Loucy (cell line): ENCODE results near the gene SPOCK1.

Source experiments
- H2AFZ ChIP-seq: fragments of 200-600 bp; sonication (generic); 2 replicates; pipeline ENCODE4 v1.6.0; 2016; ENCODE audit warnings: antibody characterized with exemption, mild to moderate bottlenecking, low read length, moderate library complexity
- H3F3A ChIP-seq: fragments of 200-600 bp; 2 replicates; pipeline ENCODE4 v1.6.0; 2016; ENCODE audit warnings: antibody characterized with exemption, low read depth, mild to moderate bottlenecking
- H3K27me3 ChIP-seq: fragments of 200-600 bp; sonication (generic); 2 replicates; pipeline ENCODE4 v1.6.1; 2014; ENCODE audit warnings: low read length, mild to moderate bottlenecking; ENCODE audit not compliant: insufficient read depth, poor library complexity, severe bottlenecking
- H3K36me3 ChIP-seq: fragments of 200-600 bp; sonication (generic); 2 replicates; pipeline ENCODE4 v1.6.1; 2016; ENCODE audit warnings: low read length; ENCODE audit not compliant: insufficient read depth
- H3K4me1 ChIP-seq: fragments of 200-600 bp; sonication (generic); 2 replicates; pipeline ENCODE4 v1.5.1; 2014; ENCODE audit warnings: low read length, mild to moderate bottlenecking; ENCODE audit not compliant: insufficient read depth, poor library complexity, severe bottlenecking
- H3K4me2 ChIP-seq: fragments of 200-600 bp; sonication (generic); 2 replicates; pipeline ENCODE4 v1.6.0; 2014; ENCODE audit warnings: antibody characterized with exemption, low read length, low read depth, mild to moderate bottlenecking; ENCODE audit not compliant: poor library complexity, severe bottlenecking
- H3K4me3 ChIP-seq: fragments of 200-600 bp; sonication (generic); 2 replicates; pipeline ENCODE4 v1.5.1; 2014; ENCODE audit warnings: low read length, mild to moderate bottlenecking, mixed read lengths; ENCODE audit not compliant: poor library complexity, severe bottlenecking
- H3K79me2 ChIP-seq: fragments of 200-600 bp; sonication (generic); 2 replicates; pipeline ENCODE4 v1.6.1; 2014; ENCODE audit warnings: low read length; ENCODE audit not compliant: insufficient read depth
- H3K9ac ChIP-seq: fragments of 200-600 bp; sonication (generic); 2 replicates; pipeline ENCODE4 v1.6.0; 2014; ENCODE audit warnings: mild to moderate bottlenecking, low read depth, low read length, moderate library complexity; ENCODE audit not compliant: poor library complexity, severe bottlenecking
- H3K9me2 ChIP-seq: fragments of 200-600 bp; sonication (generic); replicated peaks from 2 replicates; pipeline ENCODE4 v1.6.1; 2016; ENCODE audit warnings: low read depth, low read length, mixed read lengths
- H3K9me3 ChIP-seq: fragments of 200-600 bp; sonication (generic); 2 replicates; pipeline ENCODE4 v1.6.1; 2014; ENCODE audit warnings: mild to moderate bottlenecking, antibody characterized with exemption, low read length, low read depth; ENCODE audit not compliant: insufficient read depth
- H4K20me1 ChIP-seq: fragments of 200-600 bp; sonication (generic); 2 replicates; pipeline ENCODE4 v1.6.0; 2014; ENCODE audit warnings: antibody characterized with exemption, low read length, mild to moderate bottlenecking; ENCODE audit not compliant: insufficient read depth, poor library complexity, severe bottlenecking
- EZH2phosphoT487 ChIP-seq: fragments of 200-600 bp; IDR thresholded peaks from 2 replicates; pipeline ENCODE4 v1.6.1; 2018; ENCODE audit warnings: antibody characterized with exemption, mild to moderate bottlenecking, moderate library complexity, borderline replicate concordance
- TF ChIP-seq, protein P1 (sequence below): fragments of 200-600 bp; sonication (generic); conservative IDR thresholded peaks from 2 replicates; pipeline ENCODE4 v1.5.1; 2014; ENCODE audit warnings: mild to moderate bottlenecking, antibody characterized with exemption, low read length

Gene SPOCK1

DNA sequence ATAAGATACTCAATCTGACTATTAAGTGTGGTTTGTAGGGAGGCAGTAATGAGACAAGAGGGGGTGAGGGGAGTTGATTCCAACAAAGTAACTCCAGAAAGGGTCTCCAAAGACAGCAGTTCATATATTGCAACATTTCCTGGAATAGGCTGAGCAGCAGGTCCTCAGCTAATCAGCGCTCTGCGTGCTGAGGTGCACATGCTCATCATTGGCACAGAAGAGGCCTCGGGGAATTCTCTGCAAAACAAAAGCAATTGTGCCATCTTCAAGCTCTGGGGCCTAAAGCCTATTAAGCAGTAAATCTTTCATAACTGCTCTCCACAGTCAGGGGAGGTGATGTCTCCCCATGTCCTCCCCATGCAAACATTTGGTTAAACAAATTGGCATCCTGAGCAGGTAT is 357.3 kb downstream of the SPOCK1 start:
- TF ChIP-seq, protein P1, sequence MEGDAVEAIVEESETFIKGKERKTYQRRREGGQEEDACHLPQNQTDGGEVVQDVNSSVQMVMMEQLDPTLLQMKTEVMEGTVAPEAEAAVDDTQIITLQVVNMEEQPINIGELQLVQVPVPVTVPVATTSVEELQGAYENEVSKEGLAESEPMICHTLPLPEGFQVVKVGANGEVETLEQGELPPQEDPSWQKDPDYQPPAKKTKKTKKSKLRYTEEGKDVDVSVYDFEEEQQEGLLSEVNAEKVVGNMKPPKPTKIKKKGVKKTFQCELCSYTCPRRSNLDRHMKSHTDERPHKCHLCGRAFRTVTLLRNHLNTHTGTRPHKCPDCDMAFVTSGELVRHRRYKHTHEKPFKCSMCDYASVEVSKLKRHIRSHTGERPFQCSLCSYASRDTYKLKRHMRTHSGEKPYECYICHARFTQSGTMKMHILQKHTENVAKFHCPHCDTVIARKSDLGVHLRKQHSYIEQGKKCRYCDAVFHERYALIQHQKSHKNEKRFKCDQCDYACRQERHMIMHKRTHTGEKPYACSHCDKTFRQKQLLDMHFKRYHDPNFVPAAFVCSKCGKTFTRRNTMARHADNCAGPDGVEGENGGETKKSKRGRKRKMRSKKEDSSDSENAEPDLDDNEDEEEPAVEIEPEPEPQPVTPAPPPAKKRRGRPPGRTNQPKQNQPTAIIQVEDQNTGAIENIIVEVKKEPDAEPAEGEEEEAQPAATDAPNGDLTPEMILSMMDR: no peak
- no peak for TF ChIP-seq EZH2phosphoT487
- no peak overlapping the region for H2AFZ ChIP-seq
- no peaks in the 10 kb centered on the region for H3F3A ChIP-seq
- H3K4me2 ChIP-seq: no peak overlapping the region
- no peaks in the 10 kb centered on the region for H3K4me1 ChIP-seq
- no peaks in the 10 kb centered on the region for H3K27me3 ChIP-seq
- no peaks in the 10 kb centered on the region for H3K36me3 ChIP-seq
- H3K9me3 ChIP-seq: no peaks in the 10 kb centered on the region
- no peak overlapping the region for H3K9ac ChIP-seq
- no peak overlapping the region for H3K4me3 ChIP-seq
- no peaks in the 10 kb centered on the region for H3K9me2 ChIP-seq
- H3K79me2 ChIP-seq: no peaks in the 10 kb centered on the region
- no peaks in the 10 kb centered on the region for H4K20me1 ChIP-seq

DNA sequence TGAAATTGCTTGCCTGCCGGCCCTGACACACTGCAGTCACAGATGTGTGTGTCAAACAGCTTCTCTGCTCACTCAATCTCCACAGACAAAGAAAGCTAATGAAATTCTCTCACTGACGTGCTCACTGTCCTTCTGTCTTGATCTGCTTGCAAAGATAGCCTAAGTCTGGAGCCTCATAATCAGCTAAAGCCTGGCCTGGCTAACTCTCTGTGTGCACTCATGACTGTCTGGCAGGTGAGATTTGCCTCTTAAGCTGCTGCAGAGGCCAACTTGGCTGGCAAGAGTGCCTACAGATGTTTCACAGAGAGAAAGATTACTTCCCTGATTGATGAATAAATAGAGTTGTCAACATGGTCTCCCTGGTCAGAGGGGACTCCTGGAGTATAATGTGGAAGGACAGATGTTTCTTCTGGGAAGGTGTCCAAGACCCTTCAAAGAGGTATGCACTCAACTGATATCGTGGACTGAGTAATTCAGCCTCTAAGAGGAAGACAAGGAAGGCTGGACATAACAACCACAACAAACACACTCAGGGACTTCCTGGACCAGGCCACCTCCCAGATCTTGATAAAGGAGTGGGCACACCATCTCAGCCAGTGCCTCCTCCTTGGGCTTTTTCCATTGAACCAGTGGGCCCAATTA is 362.0 kb downstream of the SPOCK1 start:
- no peaks in the 10 kb centered on the region for H3K4me1 ChIP-seq
- H3F3A ChIP-seq: no peaks in the 10 kb centered on the region
- H3K9me2 ChIP-seq: no peaks in the 10 kb centered on the region
- H3K27me3 ChIP-seq: no peaks in the 10 kb centered on the region
- no peak overlapping the region for H3K9ac ChIP-seq
- no peak overlapping the region for H3K4me3 ChIP-seq
- no peak overlapping the region for H3K4me2 ChIP-seq
- H3K36me3 ChIP-seq: no peaks in the 10 kb centered on the region
- no peak overlapping the region for H2AFZ ChIP-seq
- no peak for TF ChIP-seq EZH2phosphoT487
- TF ChIP-seq, protein P1: no peak
- H4K20me1 ChIP-seq: no peaks in the 10 kb centered on the region
- H3K9me3 ChIP-seq: no peaks in the 10 kb centered on the region
- H3K79me2 ChIP-seq: no peaks in the 10 kb centered on the region

DNA sequence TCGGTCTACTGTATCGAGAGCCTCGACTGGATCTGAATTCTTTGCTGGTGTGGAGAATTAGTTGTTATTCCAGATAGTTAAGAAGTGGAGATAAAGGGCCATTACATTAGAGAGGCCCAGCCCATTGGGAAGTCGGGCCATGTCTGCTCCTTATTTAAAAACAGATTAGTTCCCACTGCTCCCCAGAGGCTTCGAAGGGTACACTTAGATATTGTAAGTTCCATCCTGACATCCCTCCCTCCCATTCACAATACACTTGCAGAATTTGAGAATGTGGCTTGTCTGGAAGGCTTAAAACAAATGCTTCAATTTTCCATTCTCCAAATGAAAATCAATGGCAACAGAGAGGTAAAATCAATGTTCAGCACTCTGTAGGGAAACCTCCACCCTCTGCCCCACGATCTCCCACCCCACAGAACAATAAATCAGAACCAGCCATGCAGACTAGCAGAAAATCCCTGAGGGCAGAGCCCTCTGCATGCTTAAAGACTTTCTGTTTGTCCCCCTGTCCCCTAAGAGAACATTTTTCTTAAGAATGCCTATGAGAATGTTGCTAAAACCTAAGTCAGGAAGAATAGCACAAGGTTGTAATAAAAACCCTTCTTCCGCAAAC is 364.1 kb downstream of the SPOCK1 start:
- Histone ChIP-seq H3K79me2 (no peaks in the 10 kb centered on the region), H3K9ac (no peak overlapping the region), H3K4me2 (no peak overlapping the region), H4K20me1 (no peaks in the 10 kb centered on the region), H3K9me2 (no peaks in the 10 kb centered on the region), H3K4me1 (no peaks in the 10 kb centered on the region), H3K9me3 (no peaks in the 10 kb centered on the region), H2AFZ (no peak overlapping the region), H3F3A (no peaks in the 10 kb centered on the region), H3K27me3 (no peaks in the 10 kb centered on the region), H3K36me3 (no peaks in the 10 kb centered on the region), H3K4me3 (no peak overlapping the region)
- no peak for TF ChIP-seq EZH2phosphoT487
- TF ChIP-seq, protein P1: no peak
